K562 (cell line): ENCODE measurements around the gene IGF1R. TPM values are rescaled to one million over a fixed set of nuclear protein-coding genes. Genes with fewer than 3 reads are reported as not detected.

ENCODE experiments used
- ATAC-seq: fragments of 200-7000 bp; cut with Tn5 transposase; 3 replicates; pipeline ENCODE4 v1.9.1; 2020; ENCODE audit warnings: moderate library complexity
- BruUV-seq: library from RNA; stranded (reverse); fragments of 400-500 nt; replicated peaks from 2 replicates; lab custom pipeline; 2021; lab: Mats Ljungman, UMichigan
- CTCF ChIA-PET: fragments of 300-600 bp; formaldehyde crosslinking; extraction: SDS; loops from one replicate; lab custom pipeline; 2021; ENCODE audit warnings: low intra/inter-chr PET ratio; lab: Yijun Ruan, JAX
- POLR2A ChIA-PET: fragments of 300-600, 350-650 bp; sonication (Branson Sonifier 250); formaldehyde crosslinking; extraction: SDS; loops from one replicate; lab custom pipeline; 2021; ENCODE audit warnings: antibody characterized with exemption, inconsistent platforms; lab: Yijun Ruan, JAX
- DNase-seq, 4 experiments: peaks; one replicate each; pipeline versions ENCODE4 v3.0.0 to v3.0.0-alpha.2; 2011 to 2018; ENCODE audit warnings: low spot score in 3 of 4, mixed read lengths in 3 of 4; ENCODE audit errors: extremely low read depth in 1 of 4
- FAIRE-seq: peaks from 2 replicates; lab custom pipeline; 2011; peaks lifted over from hg19 to GRCh38; lab: Jason Lieb, UNC
- H2AFZ ChIP-seq: 2 replicates; pipeline ENCODE4 v1.6.0; 2011; ENCODE audit warnings: low read depth, low read length, control low read depth, inconsistent platforms
- H3K27ac ChIP-seq: fragments of 200-600 bp; 3 replicates; pipeline ENCODE4 v1.8.0; 2011; ENCODE audit warnings: low read depth, mild to moderate bottlenecking, control low read depth, inconsistent platforms, low read length, moderate library complexity, mixed read lengths; ENCODE audit errors: extremely low read depth
- H3K27me3 ChIP-seq, 2 experiments: fragments of 300-600 bp in 1 of 2; 2 replicates in 1 of 2; 3 replicates in 1 of 2; pipeline versions ENCODE4 v1.6.0 to v1.8.0; 2011; ENCODE audit warnings: inconsistent platforms in 2 of 2, low read length in 2 of 2, mild to moderate bottlenecking in 1 of 2, mixed read lengths in 1 of 2, moderate library complexity in 1 of 2; ENCODE audit not compliant: control insufficient read depth in 2 of 2, insufficient read depth in 2 of 2
- H3K36me3 ChIP-seq: fragments of 300-600 bp; 3 replicates; pipeline ENCODE4 v1.8.0; 2011; ENCODE audit warnings: mild to moderate bottlenecking, low read length, inconsistent platforms; ENCODE audit not compliant: control insufficient read depth, insufficient read depth
- H3K4me1 ChIP-seq, 2 experiments: fragments of 200-600 bp in 1 of 2; replicated peaks in 1 of 2; 2 replicates in 1 of 2; 3 replicates in 1 of 2; pipeline versions ENCODE4 v1.5.1 to v1.8.0; 2011; ENCODE audit warnings: inconsistent platforms in 2 of 2, low read length in 2 of 2, mild to moderate bottlenecking in 1 of 2, mixed read lengths in 1 of 2, moderate library complexity in 1 of 2; ENCODE audit not compliant: control insufficient read depth in 2 of 2, insufficient read depth in 2 of 2
- H3K4me2 ChIP-seq: 2 replicates; pipeline ENCODE4 v1.6.1; 2011; ENCODE audit warnings: low read length, control low read depth, inconsistent platforms, mixed read lengths; ENCODE audit not compliant: insufficient read depth
- H3K4me3 ChIP-seq: fragments of 200-600 bp; sonication (generic), shearing (Covaris generic); 2 replicates; pipeline ENCODE4 v1.5.1; 2016; ENCODE audit warnings: control low read depth, inconsistent platforms
- H3K79me2 ChIP-seq: fragments of 200-600 bp; 3 replicates; pipeline ENCODE4 v1.8.0; 2011; ENCODE audit warnings: low read length, inconsistent platforms; ENCODE audit not compliant: control insufficient read depth, insufficient read depth
- H3K9ac ChIP-seq, 2 experiments: 2 replicates each; pipeline versions ENCODE4 v1.6.0 to v1.6.1; 2011; ENCODE audit warnings: low read depth in 2 of 2, low read length in 2 of 2, control low read depth in 1 of 2, inconsistent platforms in 1 of 2, mild to moderate bottlenecking in 1 of 2, mixed read lengths in 1 of 2; ENCODE audit not compliant: insufficient read depth in 1 of 2
- H3K9me1 ChIP-seq: one replicate; pipeline ENCODE4 v1.6.0; 2011; ENCODE audit warnings: inconsistent platforms, mild to moderate bottlenecking, low read length, moderate library complexity; ENCODE audit not compliant: control insufficient read depth, insufficient read depth
- H3K9me3 ChIP-seq: replicated peaks from 2 replicates; pipeline ENCODE4 v1.5.1; 2011; ENCODE audit warnings: low read depth, low read length, inconsistent platforms; ENCODE audit not compliant: control insufficient read depth, insufficient read depth
- H4K20me1 ChIP-seq: replicated peaks from 2 replicates; pipeline ENCODE4 v1.6.1; 2011; ENCODE audit warnings: low read length, inconsistent platforms, mixed read lengths; ENCODE audit not compliant: control insufficient read depth, insufficient read depth
- ARID3A ChIP-seq: IDR thresholded peaks from 2 replicates; pipeline ENCODE4 v1.6.1; 2012; ENCODE audit warnings: low read depth, low read length, improper control_type of control experiment, borderline replicate concordance
- BACH1 ChIP-seq: fragments of 200-800 bp; sonication (Bioruptor generic); IDR thresholded peaks from 2 replicates; pipeline ENCODE4 v1.6.1; 2016; ENCODE audit warnings: missing genetic modification characterization, missing compliant biosample characterization
- CBX2 ChIP-seq: fragments of 200-600 bp; sonication (generic); IDR thresholded peaks from one replicate; pipeline ENCODE4 v1.6.1; 2012; ENCODE audit warnings: mild to moderate bottlenecking, low read length, inconsistent platforms; ENCODE audit not compliant: insufficient read depth, poor library complexity, severe bottlenecking
- MAFG ChIP-seq: fragments of 450-650 bp; conservative IDR thresholded peaks from 2 replicates; pipeline ENCODE4 v1.6.1; 2016; ENCODE audit warnings: missing genetic modification characterization, missing compliant biosample characterization
- NFIC ChIP-seq: fragments of 450-650 bp; IDR thresholded peaks from 2 replicates; pipeline ENCODE4 v1.6.1; 2017; ENCODE audit warnings: mild to moderate bottlenecking, inconsistent platforms
- POU5F1 ChIP-seq: fragments of 150-350 bp; IDR thresholded peaks from 2 replicates; pipeline ENCODE4 v1.6.1; 2014; ENCODE audit warnings: borderline replicate concordance, low read length, low read depth, mild to moderate bottlenecking; ENCODE audit not compliant: partially characterized antibody
- RBM14 ChIP-seq: fragments of 200-400 bp; formaldehyde crosslinking; IDR thresholded peaks from 2 replicates; pipeline ENCODE4 v1.6.1; 2018; ENCODE audit warnings: low read depth, mild to moderate bottlenecking, low read length, moderate library complexity, borderline replicate concordance; ENCODE audit not compliant: insufficient read depth
- YY1 ChIP-seq, 3 experiments: IDR thresholded peaks; 2 replicates each; pipeline ENCODE4 v1.6.1; 2011; ENCODE audit warnings: low read length in 2 of 3, mild to moderate bottlenecking in 2 of 3, moderate library complexity in 2 of 3, borderline replicate concordance in 1 of 3, control low read depth in 1 of 3, low read depth in 1 of 3; ENCODE audit not compliant: insufficient read depth in 3 of 3, insufficient replicate concordance in 2 of 3, control insufficient read depth in 1 of 3, insufficient read length in 1 of 3; ENCODE audit errors: extremely low read depth in 1 of 3
- ZNF175 ChIP-seq: fragments of 200-800 bp; sonication (Bioruptor generic); IDR thresholded peaks from 2 replicates; pipeline ENCODE4 v1.6.1; 2016; ENCODE audit warnings: low read depth, mild to moderate bottlenecking, missing genetic modification characterization, missing compliant biosample characterization
- WGBS: fragments of 100-300 bp; shearing (Covaris generic); methylation state at CpG from one replicate; pipeline ENCODE4 v1.1.6; 2016; ENCODE audit warnings: low coverage, mixed read lengths; ENCODE audit not compliant: insufficient coverage; ENCODE audit errors: missing lambda C conversion rate; 5-methylcytosine and 5-hydroxymethylcytosine counted together
- in situ Hi-C: fragments of 300-500 bp; cut with MboI; formaldehyde crosslinking; loops from 4 replicates; pipeline ENCODE4 v1.15.0; 2018; ENCODE audit warnings: inconsistent platforms, mixed read lengths
- intact Hi-C: fragments of 100-400 bp; cut with micrococcal nuclease; formaldehyde crosslinking; loops from 2 replicates; pipeline ENCODE4 v1.14.2; 2022
- polyA plus RNA-seq, 8 experiments: library from polyadenylated mRNA; depleted of rRNA in 4 of 8; stranded (reverse) in 5 of 8; unstranded in 3 of 8; fragments of >200 nt; fragmentation: Nextera tagmentation in 2 of 8; fragmentation: Illumina TruSeq in 1 of 8; extraction: Ambion mirVana in 2 of 8; extraction: Trizol in 1 of 8; gene quantifications; 2 replicates each; pipeline versions ENCODE4 v1.2.1 to v1.2.3, GENCODE V29; 2011 to 2014; ENCODE audit warnings: inconsistent platforms in 1 of 8, missing spikeins in 1 of 8
- total RNA-seq, 7 experiments: library from RNA; depleted of rRNA in 6 of 7; stranded (reverse); fragments of >200 nt in 6 of 7; fragmentation: Illumina TruSeq in 2 of 7; extraction: Trizol in 2 of 7; gene quantifications; 2 replicates each; pipeline versions ENCODE4 v1.2.1 to v1.2.3, GENCODE V29; 2011 to 2021; ENCODE audit warnings: low replicate concordance in 1 of 7

Gene IGF1R
- total and polyA plus RNA-seq, 9 of the 15 experiments (the other 6 are each of a cell fraction or from before 2014, with no cell fraction given), result 0.35 to 8.0 (median 1.6) TPM

DNA sequence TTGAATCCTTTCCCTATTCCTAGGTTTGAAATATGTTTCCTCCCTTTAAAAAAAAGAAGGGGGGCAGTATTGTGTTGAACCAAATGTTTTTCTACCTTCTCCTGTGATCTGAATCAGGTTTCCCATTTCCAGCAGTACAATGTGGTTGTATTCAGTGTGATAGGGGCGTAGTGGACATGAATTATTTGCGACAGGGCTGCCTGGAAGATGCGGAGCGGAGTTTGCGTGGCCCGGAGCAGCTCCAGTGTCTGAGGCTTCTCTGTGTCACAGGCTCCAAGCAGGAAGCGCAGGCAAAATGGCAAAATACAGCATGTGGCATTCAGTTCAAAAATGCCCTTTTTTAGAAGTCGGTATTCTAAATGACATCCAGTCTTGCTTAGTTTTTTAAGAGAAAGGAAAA is 204.8 kb downstream of the IGF1R start (continued):
- TF ChIP-seq YY1 (IDR thresholded peaks at IDR 0.05; ENCODE audit: borderline replicate concordance in 1 of 3, control insufficient read depth in 1 of 3, extremely low read depth in 1 of 3, insufficient read depth in 3 of 3, insufficient read length in 1 of 3, insufficient replicate concordance in 2 of 3, low read depth in 1 of 3, low read length in 2 of 3) (peak in 1 of 3 experiments; percentile 15), RBM14 (no peak), BACH1 (no peak), ZNF175 (no peak), ARID3A (no peak), NFIC (no peak)
- TF ChIP-seq, all 486 proteins: peak for 18

GRCh38 chr15:98853617-98854420 is 205.5 kb downstream of the IGF1R start:
- ChIA-PET CTCF (no interaction called here), POLR2A (no interaction called here)
- H3K36me3 ChIP-seq, result no peaks in the 10 kb centered on the region
- intact Hi-C loops (loop anchor here (1.0 kb wide), 1 partner anchor 206 kb away; the partner anchor contains the start of gene IGF1R), in situ Hi-C loops (no loop called here)
- FAIRE-seq, result no peak
- no peaks in the 10 kb centered on the region for H3K9me1 ChIP-seq
- H2AFZ ChIP-seq, result no peak overlapping the region
- no peak for TF ChIP-seq MAFG (tag)
- TF ChIP-seq CBX2, result peak; percentile 23
- TF ChIP-seq POU5F1, result no peak
- H4K20me1 ChIP-seq, result peaks cover 34% of the 10 kb centered on the region
- H3K4me1 ChIP-seq, result peaks cover 0 to 8% of the 10 kb centered on the region in 2 experiments; a peak in 1 of 5 replicates
- DNase-seq, result no peak
- H3K9ac ChIP-seq, result no peak overlapping the region
- no peaks in the 10 kb centered on the region for H3K79me2 ChIP-seq
- peaks cover 26 to 65% of the 10 kb centered on the region in 2 experiments for H3K27me3 ChIP-seq
- no peaks in the 10 kb centered on the region for H3K9me3 ChIP-seq
- no peak overlapping the region for H3K4me3 ChIP-seq
- WGBS, result 4% methylated on average over 16 of the region's 18 CpGs
- BruUV-seq, result no TSS peak
- H3K27ac ChIP-seq, result no peak overlapping the region
- ATAC-seq, result no peak
- H3K4me2 ChIP-seq, result no peak overlapping the region
